ENCODE data around the gene C3. TPM values are rescaled to one million over a fixed set of nuclear protein-coding genes. Genes with fewer than 3 reads are reported as not detected.
"Not testable (repeated sequence)": the region's sequence is repeated elsewhere in the genome, so short reads cannot be mapped to it uniquely, and the experiment has no call there.

The C3 gene
- total RNA-seq, 2 experiments from 2014 or later = 0.81 to 0.94 TPM

GRCh38 chr19:6676288-6676687 is 44.2 kb downstream of the C3 start:
- CTCF ChIA-PET = interaction anchor here (1.1 to 3.2 kb wide), 2 partner anchors 23 to 35 kb away, joined by 3 to 17 read pairs; no protein-coding TSS in a partner anchor
- Mint-ChIP-seq H3K36me3 (ENCODE audit: low read depth) (peaks cover 3% of the 10 kb centered on the region), H3K4me3 (no peak overlapping the region), H3K27ac (no peak overlapping the region), H3K27me3 (ENCODE audit: low read depth) (no peaks in the 10 kb centered on the region), H3K9me3 (peaks cover 20% of the 10 kb centered on the region), H3K4me1 (ENCODE audit: low read depth) (peaks cover 69% of the 10 kb centered on the region)
- intact Hi-C loops (cut with micrococcal nuclease) = loop anchor here (5.0 kb wide), 1 partner anchor 216 kb away; no protein-coding TSS in a partner anchor
- no peak for DNase-seq

DNA sequence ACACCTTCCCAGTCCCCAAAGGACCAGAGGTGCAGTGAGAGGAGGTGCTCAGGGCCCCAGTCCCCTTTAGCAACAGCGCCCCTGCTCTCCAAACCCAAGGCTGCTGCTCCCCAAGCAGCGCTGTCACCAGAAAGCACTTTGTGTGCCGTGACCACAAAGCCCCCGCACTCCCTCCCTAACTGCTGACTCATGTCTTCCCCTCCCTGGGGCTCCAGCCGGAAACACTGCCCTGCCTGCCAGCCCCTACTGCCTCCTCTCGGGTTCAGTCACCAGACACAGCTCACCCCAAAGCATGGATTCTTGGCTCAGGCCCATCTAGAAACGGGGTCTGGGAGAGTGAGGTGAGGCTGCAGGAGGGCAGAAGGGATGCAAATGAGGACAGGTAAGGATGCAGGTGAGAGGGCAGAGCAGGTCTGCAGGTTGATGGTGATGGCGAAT is 45.6 kb downstream of the C3 start:
- H3K4me3 Mint-ChIP-seq = peak overlapping the region; percentile 34
- DNase-seq = peak; percentile 97
- intact Hi-C loops (cut with micrococcal nuclease) = loop anchor here (1.0 to 5.0 kb wide), 6 partner anchors 14 to 217 kb away; partner anchors contain the start of gene GPR108
- H3K9me3 Mint-ChIP-seq = peaks cover 12% of the 10 kb centered on the region
- peak overlapping the region; percentile 77 for H3K27ac Mint-ChIP-seq
- H3K36me3 Mint-ChIP-seq (ENCODE audit: low read depth) = peaks cover 4% of the 10 kb centered on the region
- peaks cover 78% of the 10 kb centered on the region for H3K4me1 Mint-ChIP-seq (ENCODE audit: low read depth)
- H3K27me3 Mint-ChIP-seq (ENCODE audit: low read depth) = no peaks in the 10 kb centered on the region
- CTCF ChIA-PET = interaction anchor here (1.1 to 3.2 kb wide), 9 partner anchors 11 to 98 kb away, joined by 3 to 17 read pairs (median 4); partner anchors contain the start of gene VAV1

GRCh38 chr19:6674408-6674807 is 46.0 kb downstream of the C3 start:
- not testable (repeated sequence) for H3K9me3 Mint-ChIP-seq; H3K27me3 Mint-ChIP-seq (ENCODE audit: low read depth); H3K36me3 Mint-ChIP-seq (ENCODE audit: low read depth); DNase-seq
- intact Hi-C loops (cut with micrococcal nuclease) = loop anchor here (2.0 kb wide), 2 partner anchors 42 to 62 kb away; partner anchors contain the start of gene GPR108
- peaks cover 73% of the 10 kb centered on the region for H3K4me1 Mint-ChIP-seq (ENCODE audit: low read depth)
- peak overlapping the region; percentile 34 for H3K4me3 Mint-ChIP-seq
- CTCF ChIA-PET = interaction anchor here (1.0 to 3.2 kb wide), 11 partner anchors 10 to 98 kb away, joined by 3 to 17 read pairs (median 4); partner anchors contain the start of gene VAV1
- peak overlapping the region; percentile 77 for H3K27ac Mint-ChIP-seq

- H3K27ac Mint-ChIP-seq = no peak overlapping the region
- no peaks in the 10 kb centered on the region for H3K27me3 Mint-ChIP-seq (ENCODE audit: low read depth)
- H3K9me3 Mint-ChIP-seq = peaks cover 1% of the 10 kb centered on the region
- DNase-seq = no peak
- CTCF ChIA-PET = interaction anchor here (0.7 to 3.2 kb wide), 3 partner anchors 11 to 42 kb away, joined by 4 to 17 read pairs (median 8); no protein-coding TSS in a partner anchor
- H3K36me3 Mint-ChIP-seq (ENCODE audit: low read depth) = peaks cover 18% of the 10 kb centered on the region
- intact Hi-C loops (cut with micrococcal nuclease) = no loop called here
- no peak overlapping the region for H3K4me3 Mint-ChIP-seq
- peaks cover 64% of the 10 kb centered on the region for H3K4me1 Mint-ChIP-seq (ENCODE audit: low read depth)
Measured at GRCh38 chr19:6672693-6673290, 47.7 kb downstream of the C3 start.

GRCh38 chr19:6671960-6672359 is 48.5 kb downstream of the C3 start:
- intact Hi-C loops (cut with micrococcal nuclease) = loop anchor here (2.0 kb wide), 1 partner anchor 153 kb away; no protein-coding TSS in a partner anchor
- H3K27ac Mint-ChIP-seq = no peak overlapping the region

DNA sequence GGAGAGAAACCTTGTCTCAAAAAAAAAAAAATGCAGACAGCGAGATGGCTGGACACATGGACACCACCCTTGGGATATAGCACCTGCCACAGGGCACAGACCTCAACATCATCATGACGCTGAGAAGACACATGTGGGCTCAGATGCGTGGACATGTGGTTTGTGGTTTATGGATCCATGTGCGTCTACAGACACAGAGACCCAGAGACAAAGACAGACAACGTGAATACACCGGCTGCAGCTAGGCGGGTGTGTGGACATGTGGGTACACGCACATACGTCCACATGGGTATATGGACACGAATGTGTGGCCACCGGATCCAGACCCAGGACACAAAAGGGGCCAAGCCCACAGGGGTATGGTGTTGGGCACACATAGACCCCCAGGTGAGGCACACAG is 51.8 kb downstream of the C3 start:
- H3K9me3 Mint-ChIP-seq = no peaks in the 10 kb centered on the region
- CTCF ChIA-PET = interaction anchor here (0.6 to 2.1 kb wide), 2 partner anchors 67 to 374 kb away, joined by 3 to 6 read pairs; no protein-coding TSS in a partner anchor
- peaks cover 54% of the 10 kb centered on the region for H3K4me1 Mint-ChIP-seq (ENCODE audit: low read depth)
- no peaks in the 10 kb centered on the region for H3K27me3 Mint-ChIP-seq (ENCODE audit: low read depth)
- intact Hi-C loops (cut with micrococcal nuclease) = no loop called here
- H3K4me3 Mint-ChIP-seq = peak overlapping the region; percentile 99
- peaks cover 27% of the 10 kb centered on the region for H3K36me3 Mint-ChIP-seq (ENCODE audit: low read depth)
- H3K27ac Mint-ChIP-seq = peak overlapping the region; percentile 99
- DNase-seq = no peak

More at GRCh38 chr19:6671960-6672359, 48.5 kb downstream of the C3 start:
- Mint-ChIP-seq H3K27me3 (ENCODE audit: low read depth) (no peaks in the 10 kb centered on the region), H3K4me1 (ENCODE audit: low read depth) (peaks cover 68% of the 10 kb centered on the region), H3K9me3 (no peaks in the 10 kb centered on the region), H3K36me3 (ENCODE audit: low read depth) (peaks cover 26% of the 10 kb centered on the region), H3K4me3 (no peak overlapping the region)
- CTCF ChIA-PET = interaction anchor here (0.7 to 2.5 kb wide), 2 partner anchors 10 to 17 kb away, joined by 3 to 8 read pairs; no protein-coding TSS in a partner anchor
- DNase-seq = no peak

DNA sequence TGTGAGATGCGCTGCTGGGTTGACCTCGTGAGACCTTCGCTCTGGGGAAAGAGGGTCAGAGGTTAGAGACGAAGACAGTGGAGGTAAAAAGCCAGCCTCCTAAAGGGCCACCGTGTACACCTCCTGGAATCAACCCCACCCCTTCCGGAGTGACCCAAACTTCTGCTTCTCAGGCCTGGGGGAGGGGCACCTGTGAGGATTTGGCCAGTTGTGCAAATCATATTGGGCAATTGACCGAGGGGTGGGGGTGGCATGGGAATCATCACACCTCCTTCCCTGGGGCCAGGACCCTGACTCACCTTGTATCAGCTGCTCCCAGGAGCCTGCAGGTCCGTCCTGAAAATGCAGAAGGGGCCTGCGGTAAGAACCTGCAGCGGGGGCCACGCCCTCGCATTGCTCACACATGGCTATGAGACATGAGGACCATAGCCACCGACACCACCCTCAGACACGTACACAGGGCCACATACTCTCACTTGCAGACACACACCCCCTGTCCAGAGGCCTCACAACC is 53.3 kb downstream of the C3 start:
- CTCF ChIA-PET = no interaction called here
- no peak for DNase-seq

GRCh38 chr19:6664916-6665315 is 55.5 kb downstream of the C3 start:
- Mint-ChIP-seq H3K36me3 (ENCODE audit: low read depth) (peaks cover 35% of the 10 kb centered on the region), H3K27me3 (ENCODE audit: low read depth) (no peaks in the 10 kb centered on the region), H3K27ac (no peak overlapping the region), H3K9me3 (peaks cover 7% of the 10 kb centered on the region), H3K4me1 (ENCODE audit: low read depth) (peaks cover 29% of the 10 kb centered on the region), H3K4me3 (no peak overlapping the region)
- no peak for DNase-seq
- intact Hi-C loops (cut with micrococcal nuclease) = no loop called here
- CTCF ChIA-PET = interaction anchor here (2.6 kb wide), 1 partner anchor 10 kb away, joined by 8 read pairs; no protein-coding TSS in a partner anchor

More for the DNA sequence above, 53.3 kb downstream of the C3 start:
- H3K9me3 Mint-ChIP-seq = peaks cover 3% of the 10 kb centered on the region
- intact Hi-C loops (cut with micrococcal nuclease) = no loop called here
- H3K36me3 Mint-ChIP-seq (ENCODE audit: low read depth) = peaks cover 27% of the 10 kb centered on the region
- no peaks in the 10 kb centered on the region for H3K27me3 Mint-ChIP-seq (ENCODE audit: low read depth)
- peak overlapping the region; percentile 79 for H3K27ac Mint-ChIP-seq
- peaks cover 46% of the 10 kb centered on the region for H3K4me1 Mint-ChIP-seq (ENCODE audit: low read depth)
- H3K4me3 Mint-ChIP-seq = peak overlapping the region; percentile 99

DNA sequence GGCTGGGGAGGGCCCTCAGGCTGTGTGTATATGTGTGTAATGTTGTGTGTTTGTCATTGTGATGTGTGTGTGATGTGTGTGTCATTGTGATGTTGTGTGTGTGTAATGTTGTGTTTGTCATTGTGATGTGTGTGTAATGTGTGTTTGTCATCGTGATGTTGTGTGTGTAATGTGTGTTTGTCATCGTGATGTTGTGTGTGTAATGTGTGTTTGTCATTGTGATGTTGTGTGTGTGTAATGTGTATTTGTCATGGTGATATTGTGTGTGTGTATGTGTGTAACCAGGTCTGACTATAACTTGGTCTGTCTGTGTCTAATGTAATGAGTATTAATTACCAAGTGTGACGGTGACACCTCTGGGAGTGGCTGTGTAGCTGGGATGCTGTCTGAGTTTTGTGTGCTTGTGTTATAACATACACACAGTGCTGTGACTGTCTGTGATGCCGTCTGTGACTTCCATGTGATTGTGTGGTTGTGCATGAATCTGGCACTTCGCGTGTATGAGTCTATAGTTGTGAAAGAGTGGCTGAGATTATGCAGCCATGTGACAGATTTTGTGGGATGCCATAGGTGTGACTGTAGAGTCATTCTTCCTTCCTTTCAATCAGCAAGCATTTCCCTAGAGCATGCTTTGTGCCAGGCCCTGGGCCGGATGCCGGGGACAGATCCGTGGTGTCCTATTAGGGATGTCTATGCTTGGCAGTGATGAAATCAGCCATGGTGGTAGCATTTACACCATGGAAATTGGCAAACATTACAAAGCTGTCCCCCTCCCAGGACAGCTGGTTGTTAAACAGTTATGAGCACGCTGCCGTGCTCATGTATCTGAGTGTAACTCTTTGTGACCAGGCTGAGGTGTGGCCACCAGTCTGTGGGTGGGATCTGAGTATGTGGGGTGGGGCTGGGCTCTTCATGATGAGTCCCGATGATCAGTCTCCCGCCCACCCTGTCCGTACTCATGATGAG is 56.9 kb downstream of the C3 start:
- intact Hi-C loops (cut with micrococcal nuclease) = no loop called here
- peaks cover 7% of the 10 kb centered on the region for H3K9me3 Mint-ChIP-seq
- H3K27me3 Mint-ChIP-seq (ENCODE audit: low read depth) = no peaks in the 10 kb centered on the region
- DNase-seq = peak; percentile 70
- peaks cover 31% of the 10 kb centered on the region for H3K4me1 Mint-ChIP-seq (ENCODE audit: low read depth)
- CTCF ChIA-PET = interaction anchor here (0.6 to 2.6 kb wide), 2 partner anchors 12 to 106 kb away, joined by 5 to 8 read pairs; no protein-coding TSS in a partner anchor
- H3K4me3 Mint-ChIP-seq = no peak overlapping the region
- no peak overlapping the region for H3K27ac Mint-ChIP-seq
- peaks cover 25% of the 10 kb centered on the region for H3K36me3 Mint-ChIP-seq (ENCODE audit: low read depth)

DNA sequence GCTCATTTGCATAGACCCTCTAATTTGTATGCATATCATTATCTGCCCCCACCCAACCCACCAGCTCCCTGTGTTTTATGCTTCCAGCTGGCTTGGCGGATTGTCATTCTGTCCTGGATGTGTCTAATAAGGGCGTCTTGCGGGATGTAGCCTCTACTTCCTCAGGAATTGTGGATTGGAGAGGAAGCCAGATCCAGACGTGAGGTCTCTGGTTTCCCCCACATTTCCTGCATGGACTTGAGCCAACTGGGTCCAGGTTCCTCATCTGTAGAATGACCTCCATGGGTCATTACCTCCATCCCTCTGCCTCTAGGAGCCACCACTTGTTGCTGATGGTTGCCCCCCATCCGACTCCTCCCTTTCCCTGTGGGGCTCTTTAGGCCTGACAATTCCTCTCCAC is 57.7 kb downstream of the C3 start:
- Mint-ChIP-seq H3K9me3 (peaks cover 7% of the 10 kb centered on the region), H3K4me3 (no peak overlapping the region), H3K27ac (no peak overlapping the region), H3K27me3 (ENCODE audit: low read depth) (no peaks in the 10 kb centered on the region), H3K36me3 (ENCODE audit: low read depth) (peaks cover 22% of the 10 kb centered on the region), H3K4me1 (ENCODE audit: low read depth) (peaks cover 30% of the 10 kb centered on the region)
- no peak for DNase-seq
- intact Hi-C loops (cut with micrococcal nuclease) = no loop called here
- CTCF ChIA-PET = interaction anchor here (0.6 to 1.7 kb wide), 6 partner anchors 10 to 47 kb away, joined by 3 to 9 read pairs (median 6); no protein-coding TSS in a partner anchor

DNA sequence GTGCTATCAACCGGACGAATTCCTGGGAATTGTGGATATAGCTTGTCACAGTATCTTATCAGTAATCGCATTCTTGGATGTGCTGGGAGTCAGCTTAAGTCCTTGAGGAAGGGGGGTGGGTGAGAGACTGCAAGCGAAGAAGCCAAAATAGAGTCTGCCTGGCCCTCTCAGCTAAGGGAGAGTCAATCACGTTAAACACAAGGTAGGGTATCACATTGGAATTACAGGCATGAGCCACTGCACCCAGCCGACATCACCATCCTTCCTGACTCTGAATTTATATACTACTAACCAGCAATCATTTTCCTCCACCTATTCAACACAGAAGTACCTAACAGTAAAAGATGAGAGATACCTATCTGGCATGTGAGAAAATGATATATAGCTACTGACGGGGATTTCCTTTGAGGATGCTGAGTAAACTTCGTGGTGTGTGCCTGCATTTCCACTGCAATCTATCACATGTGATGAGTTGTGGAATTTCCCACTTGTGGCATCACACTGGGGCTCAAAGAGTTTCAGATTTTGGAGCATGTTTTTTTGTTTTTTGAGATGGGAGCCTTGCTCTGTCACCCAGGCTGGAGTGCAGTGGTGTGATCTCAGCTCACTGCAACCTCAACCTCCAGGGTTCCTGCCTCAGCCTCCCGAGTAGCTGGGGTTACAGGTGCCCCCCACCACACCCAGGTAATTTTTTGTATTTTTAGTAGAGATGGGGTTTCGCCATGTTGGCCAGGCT is 58.8 kb downstream of the C3 start:
- peaks cover 13% of the 10 kb centered on the region for H3K36me3 Mint-ChIP-seq (ENCODE audit: low read depth)
- CTCF ChIA-PET = interaction anchor here (0.5 to 1.7 kb wide), 9 partner anchors 9 to 197 kb away, joined by 3 to 9 read pairs (median 4); no protein-coding TSS in a partner anchor
- not testable (repeated sequence) for H3K27ac Mint-ChIP-seq; H3K27me3 Mint-ChIP-seq (ENCODE audit: low read depth); H3K9me3 Mint-ChIP-seq
- peak overlapping the region; percentile 54 for H3K4me3 Mint-ChIP-seq
- intact Hi-C loops (cut with micrococcal nuclease) = loop anchor here (1.0 to 2.0 kb wide), 5 partner anchors 9 to 75 kb away; partner anchors contain the start of gene TNFSF14
- DNase-seq = peak; percentile 87
- H3K4me1 Mint-ChIP-seq (ENCODE audit: low read depth) = peaks cover 21% of the 10 kb centered on the region

Data from activated naive CD4-positive, alpha-beta T cell treated with anti-CD3 and anti-CD28 coated beads for 36 hours (primary cell).